MM.1S (cell line): Measurements from ENCODE around the gene EFCAB7.
A peak's percentile ranks its signal among the peaks of the same experiment; 100 is the strongest.

Experiments
- DNase-seq: peaks from one replicate; pipeline ENCODE4 v3.0.0-alpha.2; 2015
- H2AFZ ChIP-seq: fragments of 300-600 bp; sonication (generic); 2 replicates; pipeline ENCODE4 v1.6.0; 2016; ENCODE audit warnings: antibody characterized with exemption, low read length
- H3F3A ChIP-seq: fragments of 300-600 bp; sonication (generic); 2 replicates; pipeline ENCODE4 v1.6.1; 2016; ENCODE audit warnings: mild to moderate bottlenecking, antibody characterized with exemption, low read length, moderate library complexity, mixed read lengths; ENCODE audit not compliant: insufficient read depth
- H3K27ac ChIP-seq: fragments of 300-600 bp; sonication (generic); 2 replicates; pipeline ENCODE4 v1.5.1; 2016; ENCODE audit warnings: mild to moderate bottlenecking, low read length
- H3K27me3 ChIP-seq: fragments of 300-600 bp; sonication (generic); replicated peaks from 2 replicates; pipeline ENCODE4 v1.6.0; 2016; ENCODE audit warnings: low read length; ENCODE audit not compliant: insufficient read depth
- H3K36me3 ChIP-seq: fragments of 300-600 bp; sonication (generic); replicated peaks from 2 replicates; pipeline ENCODE4 v1.6.1; 2016; ENCODE audit warnings: mild to moderate bottlenecking, low read length, mixed read lengths; ENCODE audit not compliant: insufficient read depth
- H3K4me1 ChIP-seq: fragments of 300-600 bp; sonication (generic); 2 replicates; pipeline ENCODE4 v1.6.1; 2016; ENCODE audit warnings: low read length, mixed read lengths
- H3K4me2 ChIP-seq: fragments of 300-600 bp; sonication (generic); 2 replicates; pipeline ENCODE4 v1.6.0; 2016; ENCODE audit warnings: low read depth, low read length
- H3K4me3 ChIP-seq: fragments of 300-600 bp; sonication (generic); 2 replicates; pipeline ENCODE4 v1.5.1; 2016; ENCODE audit warnings: low read length, mixed read lengths
- H3K79me2 ChIP-seq: fragments of 300-600 bp; sonication (generic); 2 replicates; pipeline ENCODE4 v1.6.1; 2016; ENCODE audit warnings: mixed run types, low read length, mixed read lengths
- H3K9ac ChIP-seq: fragments of 300-600 bp; sonication (generic); 2 replicates; pipeline ENCODE4 v1.6.1; 2016; ENCODE audit warnings: low read length, mixed read lengths
- H3K9me2 ChIP-seq: fragments of 300-600 bp; sonication (generic); replicated peaks from 2 replicates; pipeline ENCODE4 v1.6.1; 2016; ENCODE audit warnings: mild to moderate bottlenecking, low read length, mixed read lengths; ENCODE audit not compliant: insufficient read depth
- H3K9me3 ChIP-seq: fragments of 300-600 bp; sonication (generic); replicated peaks from 2 replicates; pipeline ENCODE4 v1.6.1; 2016; ENCODE audit warnings: mild to moderate bottlenecking, low read length, mixed read lengths; ENCODE audit not compliant: insufficient read depth
- H4K20me1 ChIP-seq: fragments of 300-600 bp; sonication (generic); 2 replicates; pipeline ENCODE4 v1.6.1; 2016; ENCODE audit warnings: mild to moderate bottlenecking, low read length, moderate library complexity, mixed read lengths; ENCODE audit not compliant: insufficient read depth
- CTCF ChIP-seq: fragments of 300-600 bp; sonication (generic); IDR thresholded peaks from 2 replicates; pipeline ENCODE4 v1.5.1; 2016; ENCODE audit warnings: antibody characterized with exemption, low read length, mixed read lengths
- EZH2 ChIP-seq: fragments of 300-600 bp; sonication (generic); optimal IDR thresholded peaks from 2 replicates; pipeline ENCODE3; 2017; ENCODE audit warnings: low read depth, mild to moderate bottlenecking, antibody characterized with exemption, low read length, mixed read lengths
- EZH2phosphoT487 ChIP-seq: fragments of 300-600 bp; sonication (generic); IDR thresholded peaks from 2 replicates; pipeline ENCODE4 v1.6.1; 2018; ENCODE audit warnings: antibody characterized with exemption, low read length

EFCAB7 gene

GRCh38 chr1:63593303-63593885 lies 70.1 kb downstream of the EFCAB7 start, which contains the start of gene PGM1:
PGM1 (plus strand) TSS chr1:63593411; CDS start chr1:63593489, 78 bp downstream.
- Histone ChIP-seq H3K36me3 (no peaks in the 10 kb centered on the region), H3K27ac (peak within 1 kb of the TSS; percentile 76)
- TF ChIP-seq EZH2 (no peak), EZH2phosphoT487 (no peak)

GRCh38 chr1:63593886-63594605 lies 70.7 kb downstream of the EFCAB7 start:
- Histone ChIP-seq H3K9ac (peak overlapping the region; percentile 79), H3K4me1 (0 out of 2 replicates have a peak, but pooled peaks cover 4% of the 10 kb centered on the region), H3F3A (peaks cover 4% of the 10 kb centered on the region; the same call in 1 of the 2 replicates), H3K4me3 (peak overlapping the region; percentile 85), H2AFZ (peak overlapping the region; percentile 88), H3K27me3 (no peaks in the 10 kb centered on the region), H4K20me1 (no peaks in the 10 kb centered on the region), H3K4me2 (peak overlapping the region; percentile 81), H3K79me2 (peaks cover 28% of the 10 kb centered on the region), H3K9me2 (no peaks in the 10 kb centered on the region), H3K9me3 (no peaks in the 10 kb centered on the region), H3K27ac (peak overlapping the region; percentile 76), H3K36me3 (no peaks in the 10 kb centered on the region)
- TF ChIP-seq EZH2 (no peak), CTCF (no peak), EZH2phosphoT487 (no peak)
- DNase-seq = peak; percentile 69

More at GRCh38 chr1:63593303-63593885, 70.1 kb downstream of the EFCAB7 start, which contains the start of gene PGM1:
- Histone ChIP-seq H3K4me3 (peak within 1 kb of the TSS; percentile 85), H4K20me1 (no peaks in the 10 kb centered on the region), H3K9me2 (no peaks in the 10 kb centered on the region), H3K4me2 (peak within 1 kb of the TSS; percentile 81), H3K27me3 (no peaks in the 10 kb centered on the region), H3F3A (peaks cover 4% of the 10 kb centered on the region; the same call in 1 of the 2 replicates), H2AFZ (peak within 1 kb of the TSS; percentile 88), H3K4me1 (0 out of 2 replicates have a peak, but pooled peaks cover 4% of the 10 kb centered on the region), H3K9ac (peak within 1 kb of the TSS; percentile 79), H3K79me2 (peaks cover 23% of the 10 kb centered on the region), H3K9me3 (no peaks in the 10 kb centered on the region)
- peak; percentile 77 for DNase-seq

GRCh38 chr1:63595435-63595834 lies 72.1 kb downstream of the EFCAB7 start:
- Histone ChIP-seq H3K4me2 (no peak overlapping the region), H3F3A (peaks cover 4% of the 10 kb centered on the region; the same call in 1 of the 2 replicates), H3K4me3 (no peak overlapping the region), H4K20me1 (no peaks in the 10 kb centered on the region), H3K27me3 (no peaks in the 10 kb centered on the region), H3K9me2 (no peaks in the 10 kb centered on the region), H3K27ac (no peak overlapping the region), H2AFZ (no peak overlapping the region), H3K9me3 (no peaks in the 10 kb centered on the region), H3K79me2 (peaks cover 34% of the 10 kb centered on the region), H3K9ac (no peak overlapping the region), H3K36me3 (no peaks in the 10 kb centered on the region), H3K4me1 (0 out of 2 replicates have a peak, but pooled peaks cover 4% of the 10 kb centered on the region)
- TF ChIP-seq EZH2 = no peak
- no peak for TF ChIP-seq CTCF
- no peak for TF ChIP-seq EZH2phosphoT487
- no peak for DNase-seq
